ENCODE data around the gene LY6G6F.
A peak's percentile ranks its signal among the peaks of the same experiment; 100 is the strongest.
"Not testable (repeated sequence)": the region's sequence is repeated elsewhere in the genome, so short reads cannot be mapped to it uniquely, and the experiment has no call there.

LY6G6F gene

GRCh38 chr6:31702819-31703716 lies 3.6 kb upstream of the LY6G6F start, which contains the start of gene ABHD16A:
TSS of gene ABHD16A (minus strand) at chr6:31703324. CDS start at chr6:31703281, 43 bp downstream.
- peak; percentile 93 to 95 for DNase-seq (ENCODE audit: low read depth in 2 of 2)

- DNase-seq (ENCODE audit: low read depth in 2 of 2) = no peak
Measured at GRCh38 chr6:31705931-31706330, 735 bp upstream of the LY6G6F start.

GRCh38 chr6:31707701-31708100 lies 1.0 kb downstream of the LY6G6F start:
- DNase-seq (ENCODE audit: low read depth in 2 of 2) = no peak

GRCh38 chr6:31708224-31708623 lies 1.6 kb downstream of the LY6G6F start:
- DNase-seq (ENCODE audit: low read depth in 2 of 2) = no peak

- not testable (repeated sequence) for DNase-seq (ENCODE audit: low read depth in 2 of 2)
Measured at GRCh38 chr6:31709157-31709556, 2.5 kb downstream of the LY6G6F start.

GRCh38 chr6:31710523-31711219 lies 4.0 kb downstream of the LY6G6F start:
- no peak for DNase-seq (ENCODE audit: low read depth in 2 of 2)

GRCh38 chr6:31711233-31711632 lies 4.6 kb downstream of the LY6G6F start:
- no peak for DNase-seq (ENCODE audit: low read depth in 2 of 2)

GRCh38 chr6:31712296-31712695 lies 5.6 kb downstream of the LY6G6F start:
- DNase-seq (ENCODE audit: low read depth in 2 of 2) = no peak

- no peak for DNase-seq (ENCODE audit: low read depth in 2 of 2)
Measured at GRCh38 chr6:31713465-31713864, 6.8 kb downstream of the LY6G6F start.

GRCh38 chr6:31713991-31714684 lies 7.5 kb downstream of the LY6G6F start:
- DNase-seq (ENCODE audit: low read depth in 2 of 2) = no peak

- DNase-seq (ENCODE audit: low read depth in 2 of 2) = no peak
Measured at GRCh38 chr6:31715022-31715958, 8.6 kb downstream of the LY6G6F start, which contains the start of gene LY6G6D. TSS of gene LY6G6D (plus strand) at chr6:31715348. CDS start at chr6:31715356, 8 bp downstream.

- no peak for DNase-seq (ENCODE audit: low read depth in 2 of 2)
Measured at GRCh38 chr6:31717499-31718222, 11.0 kb downstream of the LY6G6F start.

- DNase-seq (ENCODE audit: low read depth in 2 of 2) = no peak
Measured at GRCh38 chr6:31718265-31718664, 11.6 kb downstream of the LY6G6F start.

- no peak for DNase-seq (ENCODE audit: low read depth in 2 of 2)
Measured at GRCh38 chr6:31719001-31719400, 12.3 kb downstream of the LY6G6F start.

- no peak for DNase-seq (ENCODE audit: low read depth in 2 of 2)
Measured at GRCh38 chr6:31720196-31720770, 13.6 kb downstream of the LY6G6F start.

GRCh38 chr6:31721351-31722020 lies 14.8 kb downstream of the LY6G6F start, which contains the start of gene LY6G6C:
TSS of gene LY6G6C (minus strand) at chr6:31721746. CDS start at chr6:31721679, 67 bp downstream.
- DNase-seq (ENCODE audit: low read depth in 2 of 2) = no peak

- DNase-seq (ENCODE audit: low read depth in 2 of 2) = no peak
Measured at GRCh38 chr6:31722173-31722572, 15.5 kb downstream of the LY6G6F start.

- no peak for DNase-seq (ENCODE audit: low read depth in 2 of 2)
Measured at GRCh38 chr6:31723245-31723979, 16.7 kb downstream of the LY6G6F start, which contains the start of gene MPIG6B. TSS of gene MPIG6B (plus strand) at chr6:31723373. CDS start at chr6:31723384, 11 bp downstream.

All from stimulated activated CD8-positive, alpha-beta memory T cell treated with anti-CD3 and anti-CD28 coated beads, Interleukin-2, amount 100 ng/mL, for 1 hour (primary cell).